ENCODE measurements around the gene PELI1.

Gene PELI1

DNA sequence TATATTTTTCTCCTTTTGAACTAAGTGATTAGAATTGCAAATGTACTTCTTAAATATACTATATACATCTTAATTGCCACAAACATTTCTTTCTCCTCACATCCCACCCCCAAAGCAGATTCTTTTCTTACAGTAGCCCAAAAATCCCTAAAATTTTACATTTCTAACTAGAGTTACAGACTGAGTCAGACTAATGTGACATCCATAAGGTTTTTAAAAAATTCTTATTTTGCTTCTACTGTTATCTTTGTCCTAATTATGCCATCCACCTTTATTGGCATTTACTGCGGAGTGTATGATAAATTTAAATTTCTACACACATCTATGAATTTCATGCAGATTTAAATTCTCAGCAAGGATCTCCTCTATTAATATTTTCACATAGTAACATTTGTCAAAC is 15.8 kb downstream of the PELI1 start:
- H3K4me1 ChIP-seq (ENCODE audit: insufficient read depth, low read length, poor library complexity, severe bottlenecking), result no peaks in the 10 kb centered on the region

DNA sequence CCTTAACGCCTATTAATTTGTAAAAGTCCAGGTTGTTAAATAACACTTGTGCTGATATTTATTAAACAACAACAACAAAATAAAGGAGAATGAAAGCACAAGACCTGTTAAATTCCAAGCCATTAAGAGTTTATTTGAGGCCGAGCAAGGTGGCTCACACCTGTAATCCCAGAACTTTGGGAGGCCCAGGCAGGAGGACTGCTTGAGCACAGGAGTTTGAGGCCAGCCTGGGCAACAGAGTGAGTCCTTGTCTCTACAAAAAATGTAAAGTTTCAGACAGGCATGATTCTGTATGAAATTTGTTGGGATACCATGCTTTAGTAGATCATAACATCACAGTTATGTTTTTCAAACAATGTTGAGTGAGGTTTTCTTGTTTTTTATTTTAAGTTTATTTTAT is 17.1 kb downstream of the PELI1 start:
- no peak overlapping the region for H3K4me2 ChIP-seq (ENCODE audit: low read depth, low read length, poor library complexity, severe bottlenecking)
- H2AFZ ChIP-seq (ENCODE audit: low read length), result no peak overlapping the region
- H3K36me3 ChIP-seq (ENCODE audit: insufficient read depth, low read length), result no peaks in the 10 kb centered on the region
- H3K4me3 ChIP-seq (ENCODE audit: low read length, poor library complexity, severe bottlenecking), result no peak overlapping the region
- H4K20me1 ChIP-seq (ENCODE audit: insufficient read depth, low read length, poor library complexity, severe bottlenecking), result no peaks in the 10 kb centered on the region
- H3K9me3 ChIP-seq (ENCODE audit: insufficient read depth, low read depth, low read length), result no peaks in the 10 kb centered on the region
- H3K4me1 ChIP-seq (ENCODE audit: insufficient read depth, low read length, poor library complexity, severe bottlenecking), result no peaks in the 10 kb centered on the region
- TF ChIP-seq, protein P1, sequence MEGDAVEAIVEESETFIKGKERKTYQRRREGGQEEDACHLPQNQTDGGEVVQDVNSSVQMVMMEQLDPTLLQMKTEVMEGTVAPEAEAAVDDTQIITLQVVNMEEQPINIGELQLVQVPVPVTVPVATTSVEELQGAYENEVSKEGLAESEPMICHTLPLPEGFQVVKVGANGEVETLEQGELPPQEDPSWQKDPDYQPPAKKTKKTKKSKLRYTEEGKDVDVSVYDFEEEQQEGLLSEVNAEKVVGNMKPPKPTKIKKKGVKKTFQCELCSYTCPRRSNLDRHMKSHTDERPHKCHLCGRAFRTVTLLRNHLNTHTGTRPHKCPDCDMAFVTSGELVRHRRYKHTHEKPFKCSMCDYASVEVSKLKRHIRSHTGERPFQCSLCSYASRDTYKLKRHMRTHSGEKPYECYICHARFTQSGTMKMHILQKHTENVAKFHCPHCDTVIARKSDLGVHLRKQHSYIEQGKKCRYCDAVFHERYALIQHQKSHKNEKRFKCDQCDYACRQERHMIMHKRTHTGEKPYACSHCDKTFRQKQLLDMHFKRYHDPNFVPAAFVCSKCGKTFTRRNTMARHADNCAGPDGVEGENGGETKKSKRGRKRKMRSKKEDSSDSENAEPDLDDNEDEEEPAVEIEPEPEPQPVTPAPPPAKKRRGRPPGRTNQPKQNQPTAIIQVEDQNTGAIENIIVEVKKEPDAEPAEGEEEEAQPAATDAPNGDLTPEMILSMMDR (conservative IDR thresholded peaks at IDR 0.05; ENCODE audit: low read length), result no peak
- no peak for TF ChIP-seq EZH2phosphoT487 (IDR thresholded peaks at IDR 0.05; ENCODE audit: borderline replicate concordance)
- H3K9me2 ChIP-seq (replicated peaks; ENCODE audit: low read depth, low read length), result no peaks in the 10 kb centered on the region
- H3K27me3 ChIP-seq (ENCODE audit: insufficient read depth, low read length, poor library complexity, severe bottlenecking), result no peaks in the 10 kb centered on the region
- no peaks in the 10 kb centered on the region for H3F3A ChIP-seq (ENCODE audit: low read depth)
- H3K9ac ChIP-seq (ENCODE audit: low read depth, low read length, poor library complexity, severe bottlenecking), result no peak overlapping the region
- H3K79me2 ChIP-seq (ENCODE audit: insufficient read depth, low read length), result peaks cover 10% of the 10 kb centered on the region

More for the DNA sequence above, 15.8 kb downstream of the PELI1 start:
- Histone ChIP-seq H3K4me2 (ENCODE audit: low read depth, low read length, poor library complexity, severe bottlenecking) (no peak overlapping the region), H3K36me3 (ENCODE audit: insufficient read depth, low read length) (no peaks in the 10 kb centered on the region), H3K9ac (ENCODE audit: low read depth, low read length, poor library complexity, severe bottlenecking) (no peak overlapping the region), H3K79me2 (ENCODE audit: insufficient read depth, low read length) (peaks cover 13% of the 10 kb centered on the region), H3K9me3 (ENCODE audit: insufficient read depth, low read depth, low read length) (no peaks in the 10 kb centered on the region), H3K27me3 (ENCODE audit: insufficient read depth, low read length, poor library complexity, severe bottlenecking) (no peaks in the 10 kb centered on the region), H3F3A (ENCODE audit: low read depth) (no peaks in the 10 kb centered on the region), H3K9me2 (replicated peaks; ENCODE audit: low read depth, low read length) (no peaks in the 10 kb centered on the region), H4K20me1 (ENCODE audit: insufficient read depth, low read length, poor library complexity, severe bottlenecking) (no peaks in the 10 kb centered on the region), H2AFZ (ENCODE audit: low read length) (no peak overlapping the region), H3K4me3 (ENCODE audit: low read length, poor library complexity, severe bottlenecking) (no peak overlapping the region)
- TF ChIP-seq, protein P1 (conservative IDR thresholded peaks at IDR 0.05; ENCODE audit: low read length), result no peak
- TF ChIP-seq EZH2phosphoT487 (IDR thresholded peaks at IDR 0.05; ENCODE audit: borderline replicate concordance), result no peak

DNA sequence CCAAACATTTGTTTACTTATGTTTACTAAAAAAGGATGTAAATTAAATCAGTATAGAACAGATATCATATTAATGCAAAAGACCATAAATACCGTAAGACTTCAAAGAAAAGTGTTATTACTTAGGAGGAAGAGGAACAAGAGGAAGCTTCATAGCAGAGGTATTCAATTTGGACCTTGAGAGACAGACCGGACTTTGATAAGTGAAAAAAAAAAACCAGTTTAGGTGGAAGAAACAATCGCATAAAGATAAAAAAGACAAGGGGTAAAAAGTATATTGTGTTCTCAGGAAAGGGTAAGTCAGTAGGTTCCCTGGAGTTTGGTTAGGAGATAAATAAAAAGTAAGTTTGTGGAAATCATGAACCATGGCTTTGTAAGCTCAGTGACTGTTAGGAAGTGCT is 17.6 kb downstream of the PELI1 start:
- Histone ChIP-seq H4K20me1 (ENCODE audit: insufficient read depth, low read length, poor library complexity, severe bottlenecking) (no peaks in the 10 kb centered on the region), H3K9ac (ENCODE audit: low read depth, low read length, poor library complexity, severe bottlenecking) (no peak overlapping the region), H3K27me3 (ENCODE audit: insufficient read depth, low read length, poor library complexity, severe bottlenecking) (no peaks in the 10 kb centered on the region), H3K4me3 (ENCODE audit: low read length, poor library complexity, severe bottlenecking) (no peak overlapping the region), H3K4me1 (ENCODE audit: insufficient read depth, low read length, poor library complexity, severe bottlenecking) (no peaks in the 10 kb centered on the region), H3K4me2 (ENCODE audit: low read depth, low read length, poor library complexity, severe bottlenecking) (no peak overlapping the region), H3K9me3 (ENCODE audit: insufficient read depth, low read depth, low read length) (no peaks in the 10 kb centered on the region), H3K36me3 (ENCODE audit: insufficient read depth, low read length) (no peaks in the 10 kb centered on the region), H3K9me2 (replicated peaks; ENCODE audit: low read depth, low read length) (no peaks in the 10 kb centered on the region), H3F3A (ENCODE audit: low read depth) (no peaks in the 10 kb centered on the region), H3K79me2 (ENCODE audit: insufficient read depth, low read length) (peaks cover 9% of the 10 kb centered on the region), H2AFZ (ENCODE audit: low read length) (no peak overlapping the region)
- TF ChIP-seq EZH2phosphoT487 (IDR thresholded peaks at IDR 0.05; ENCODE audit: borderline replicate concordance), result no peak
- TF ChIP-seq, protein P1 (conservative IDR thresholded peaks at IDR 0.05; ENCODE audit: low read length), result no peak
